Effector memory CD4-positive, alpha-beta T cell (primary cell): Measurements from ENCODE around the gene CBL.

Experiments used
- DNase-seq, 3 donors: peaks; one replicate each; pipeline ENCODE4 v3.0.0-alpha.2; 2020
- H3K27ac ChIP-seq: 2 replicates; pipeline ENCODE4 v1.7.0; 2013; ENCODE audit warnings: mild to moderate bottlenecking, low read length, moderate library complexity; ENCODE audit not compliant: insufficient read depth, poor library complexity, severe bottlenecking
- H3K27me3 ChIP-seq: replicated peaks from 2 replicates; pipeline ENCODE4 v1.7.0; 2013; ENCODE audit warnings: mild to moderate bottlenecking, low read length; ENCODE audit not compliant: insufficient read depth, control insufficient read depth, poor library complexity, severe bottlenecking
- H3K36me3 ChIP-seq: 2 replicates; pipeline ENCODE4 v1.7.0; 2013; ENCODE audit warnings: mild to moderate bottlenecking, low read length, moderate library complexity; ENCODE audit not compliant: control insufficient read depth, insufficient read depth
- H3K4me1 ChIP-seq: 2 replicates; pipeline ENCODE4 v1.7.0; 2013; ENCODE audit warnings: low read length, mild to moderate bottlenecking; ENCODE audit not compliant: control insufficient read depth, insufficient read depth, poor library complexity, severe bottlenecking
- H3K4me3 ChIP-seq: 2 replicates; pipeline ENCODE4 v1.7.0; 2013; ENCODE audit warnings: low read length, low read depth, mild to moderate bottlenecking; ENCODE audit not compliant: insufficient read depth, poor library complexity, severe bottlenecking
- H3K9me3 ChIP-seq: 2 replicates; pipeline ENCODE4 v1.7.0; 2013; ENCODE audit warnings: mild to moderate bottlenecking, low read length, moderate library complexity; ENCODE audit not compliant: control insufficient read depth

CBL gene

DNA sequence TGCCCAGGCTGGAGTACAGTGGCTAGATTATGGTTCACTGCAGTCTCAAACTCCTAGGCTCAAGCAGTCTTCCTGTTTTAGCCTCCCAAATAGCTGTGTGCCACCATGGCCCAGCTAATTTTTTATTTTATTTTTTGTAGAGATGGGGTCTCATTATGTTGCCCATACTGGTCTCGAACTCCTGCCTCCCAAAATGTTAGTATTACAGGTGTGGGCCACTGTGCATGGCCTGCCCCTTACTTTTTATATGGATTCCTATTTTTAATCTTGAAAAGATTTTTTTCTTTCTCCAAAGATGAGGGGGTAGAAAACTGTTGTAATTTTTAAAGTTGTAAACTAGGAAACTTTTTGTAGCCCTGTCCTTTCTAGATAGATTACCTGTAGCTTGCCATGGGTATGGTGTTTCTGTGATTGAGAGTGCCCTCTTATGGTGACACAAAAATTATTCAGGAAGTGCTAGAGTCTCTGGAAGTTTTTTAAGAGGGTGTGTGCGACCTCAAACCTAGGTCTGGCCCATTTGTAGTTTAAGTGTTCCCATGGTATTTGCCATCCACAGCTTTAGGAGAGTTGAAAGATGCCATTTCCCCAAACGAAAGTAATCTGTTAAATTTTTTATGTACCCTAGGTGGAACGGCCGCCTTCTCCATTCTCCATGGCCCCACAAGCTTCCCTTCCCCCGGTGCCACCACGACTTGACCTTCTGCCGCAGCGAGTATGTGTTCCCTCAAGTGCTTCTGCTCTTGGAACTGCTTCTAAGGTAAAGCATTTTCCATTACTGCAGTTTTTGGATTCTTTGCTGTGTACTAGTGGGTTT lies 78.4 kb downstream of the CBL start:
- Histone ChIP-seq H3K36me3 (peaks cover 33% of the 10 kb centered on the region), H3K27ac (no peak overlapping the region), H3K27me3 (no peaks in the 10 kb centered on the region), H3K4me3 (no peak overlapping the region), H3K9me3 (no peaks in the 10 kb centered on the region), H3K4me1 (peaks cover 4% of the 10 kb centered on the region)
- no peak for DNase-seq

DNA sequence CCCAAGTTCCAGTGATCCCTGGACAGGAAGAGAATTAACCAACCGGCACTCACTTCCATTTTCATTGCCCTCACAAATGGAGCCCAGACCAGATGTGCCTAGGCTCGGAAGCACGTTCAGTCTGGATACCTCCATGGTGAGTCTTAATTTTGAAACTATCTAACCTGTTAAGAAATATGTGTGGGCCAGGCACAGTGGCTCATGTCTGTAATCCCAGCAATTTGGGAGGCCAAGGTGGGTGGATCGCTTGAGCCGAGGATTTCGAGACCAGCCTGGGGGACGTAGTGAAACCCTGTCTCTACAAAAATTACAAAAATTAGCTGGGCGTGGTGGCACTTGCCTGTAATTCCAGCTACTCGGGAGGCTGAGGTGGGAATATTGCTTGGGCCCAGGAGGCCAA lies 79.3 kb downstream of the CBL start:
- DNase-seq: no peak
- peaks cover 4% of the 10 kb centered on the region for H3K4me1 ChIP-seq
- H3K36me3 ChIP-seq: peaks cover 29% of the 10 kb centered on the region
- no peaks in the 10 kb centered on the region for H3K9me3 ChIP-seq
- H3K27me3 ChIP-seq: no peaks in the 10 kb centered on the region
- no peak overlapping the region for H3K4me3 ChIP-seq
- H3K27ac ChIP-seq: no peak overlapping the region

DNA sequence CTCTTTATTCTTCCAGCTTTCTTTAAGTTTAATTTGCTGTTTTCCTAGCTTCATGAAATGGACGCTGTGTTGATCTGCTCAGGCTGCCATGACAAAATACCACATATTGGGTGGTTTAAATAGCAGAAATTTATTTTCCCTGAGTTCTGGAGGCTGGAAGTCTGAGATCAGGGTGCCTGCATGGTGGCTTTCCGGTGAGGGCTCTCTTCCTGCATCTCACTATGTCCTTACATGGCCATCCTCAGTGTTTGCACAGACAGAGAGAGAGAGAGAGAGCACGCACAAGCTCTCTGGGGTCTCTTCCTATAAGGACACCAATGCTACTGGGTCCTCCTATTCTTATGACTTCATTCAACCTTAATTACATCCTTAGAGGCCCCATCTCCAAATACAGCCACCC lies 82.1 kb downstream of the CBL start:
- H3K36me3 ChIP-seq: peaks cover 38% of the 10 kb centered on the region
- peaks cover 4% of the 10 kb centered on the region for H3K4me1 ChIP-seq
- no peaks in the 10 kb centered on the region for H3K27me3 ChIP-seq
- DNase-seq: no peak
- no peak overlapping the region for H3K4me3 ChIP-seq
- no peak overlapping the region for H3K27ac ChIP-seq
- H3K9me3 ChIP-seq: no peaks in the 10 kb centered on the region

DNA sequence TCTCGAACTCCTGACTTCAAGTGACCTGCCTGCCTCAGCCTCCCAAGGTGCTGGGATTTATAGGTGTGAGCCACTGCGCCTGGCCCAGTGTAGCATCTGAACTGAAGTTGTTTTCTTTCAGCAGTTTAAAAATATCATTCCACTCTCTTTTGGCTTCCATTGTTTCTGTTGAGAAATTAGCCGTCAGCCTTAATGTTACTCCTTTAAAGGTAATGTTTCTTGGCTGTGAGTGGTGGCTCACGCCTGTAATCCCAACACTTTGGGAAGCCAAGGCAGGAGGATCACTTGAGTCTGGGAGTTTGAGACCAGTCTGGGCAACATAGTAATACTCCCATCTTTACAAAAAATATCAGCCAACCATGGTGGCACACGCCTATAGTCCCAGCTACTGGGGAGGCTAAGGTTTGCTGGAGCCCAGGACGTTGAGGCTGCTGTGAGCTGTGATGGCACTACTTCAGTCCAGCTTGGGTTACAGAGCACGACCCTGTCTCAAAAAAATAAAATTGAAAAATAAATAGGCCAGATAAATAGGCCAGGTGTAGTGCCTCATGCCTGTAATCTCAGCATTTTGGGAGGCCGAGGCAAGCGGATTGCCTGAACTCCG lies 84.9 kb downstream of the CBL start:
- Histone ChIP-seq H3K4me1 (no peaks in the 10 kb centered on the region), H3K9me3 (no peaks in the 10 kb centered on the region), H3K27me3 (no peaks in the 10 kb centered on the region), H3K27ac (no peak overlapping the region), H3K36me3 (peaks cover 29% of the 10 kb centered on the region), H3K4me3 (no peak overlapping the region)
- no peak for DNase-seq

DNA sequence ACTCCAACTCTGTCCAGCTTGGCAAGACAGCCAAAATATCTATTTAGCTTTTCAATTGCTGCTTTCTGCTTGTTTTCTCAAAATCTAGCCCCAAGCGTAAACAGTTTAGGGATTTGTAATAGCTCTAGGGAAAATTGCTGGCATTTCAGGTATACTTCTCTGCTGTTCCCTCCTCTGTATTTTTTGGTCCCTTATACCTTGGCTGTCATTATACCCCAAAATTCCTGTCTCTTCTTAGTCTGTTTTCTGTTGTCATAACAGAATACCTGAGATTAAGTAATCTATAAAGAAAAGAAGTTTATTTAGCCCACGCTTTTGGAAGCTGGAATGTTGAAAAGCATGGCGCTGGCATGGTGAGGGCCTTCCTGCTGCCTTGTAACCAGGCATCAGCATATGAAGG lies 87.3 kb downstream of the CBL start:
- DNase-seq: no peak
- H3K4me1 ChIP-seq: no peaks in the 10 kb centered on the region
- H3K27me3 ChIP-seq: no peaks in the 10 kb centered on the region
- H3K36me3 ChIP-seq: peaks cover 31% of the 10 kb centered on the region
- no peak overlapping the region for H3K27ac ChIP-seq
- no peaks in the 10 kb centered on the region for H3K9me3 ChIP-seq
- no peak overlapping the region for H3K4me3 ChIP-seq

DNA sequence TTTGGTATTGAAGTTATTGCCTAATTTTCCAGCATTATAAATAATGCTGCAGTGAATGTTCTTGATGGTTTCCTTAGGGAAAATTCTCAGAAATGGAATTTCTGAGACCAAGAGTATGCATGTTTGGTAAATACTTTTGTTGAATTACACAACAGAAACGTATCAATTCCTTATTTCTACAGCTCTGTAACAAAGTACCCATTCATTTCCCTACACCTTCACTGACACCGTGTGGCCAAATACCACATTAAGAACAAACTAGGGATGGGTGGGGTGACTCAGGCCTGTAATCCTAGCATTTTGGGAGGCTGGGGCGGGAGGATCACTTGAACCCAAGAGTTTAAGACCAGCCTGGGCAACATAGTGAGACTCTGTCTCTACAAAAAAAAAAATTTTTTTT lies 89.0 kb downstream of the CBL start:
- no peak overlapping the region for H3K4me3 ChIP-seq
- H3K27me3 ChIP-seq: no peaks in the 10 kb centered on the region
- no peak overlapping the region for H3K27ac ChIP-seq
- no peaks in the 10 kb centered on the region for H3K4me1 ChIP-seq
- no peak for DNase-seq
- H3K9me3 ChIP-seq: no peaks in the 10 kb centered on the region
- peaks cover 44% of the 10 kb centered on the region for H3K36me3 ChIP-seq

DNA sequence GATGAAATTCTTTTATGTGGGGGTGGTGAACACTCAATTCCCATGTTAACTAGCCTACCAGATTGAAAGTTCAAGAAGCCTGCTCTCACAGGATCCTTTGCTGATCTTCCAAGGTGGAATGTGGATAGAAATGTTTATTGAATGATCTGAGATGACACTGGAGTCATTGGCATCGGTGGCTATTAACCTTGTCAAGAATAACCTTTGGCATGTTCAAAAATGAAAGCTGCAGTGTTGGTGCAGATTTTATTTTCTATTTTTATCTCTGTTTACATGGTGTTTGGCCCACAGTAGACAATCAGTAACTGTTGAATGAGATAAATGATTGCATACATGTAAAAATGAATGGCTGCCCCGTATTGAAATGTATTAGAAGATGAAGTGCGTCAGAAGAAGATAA lies 91.8 kb downstream of the CBL start:
- peaks cover 62% of the 10 kb centered on the region for H3K36me3 ChIP-seq

DNA sequence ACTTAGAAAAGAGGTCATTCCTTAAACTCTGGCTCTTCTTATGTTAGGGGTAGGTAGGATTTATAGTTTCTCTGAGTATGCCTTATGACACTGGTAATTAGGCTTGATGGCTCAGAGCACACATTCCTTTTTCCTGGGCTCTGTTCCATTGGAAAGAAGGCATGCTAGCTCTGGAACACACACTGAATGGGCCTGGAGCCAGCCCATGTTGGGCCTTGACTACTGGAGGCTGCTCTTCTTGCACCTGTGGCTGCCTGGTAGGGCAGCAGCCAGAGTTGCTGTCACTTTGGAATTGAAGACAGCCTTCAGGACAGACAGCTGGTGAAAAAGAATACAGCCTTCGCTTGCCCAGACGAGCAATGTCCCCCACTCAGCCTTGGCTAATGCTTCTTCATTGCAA lies 92.6 kb downstream of the CBL start:
- no peaks in the 10 kb centered on the region for H3K9me3 ChIP-seq
- no peak for DNase-seq
- H3K27me3 ChIP-seq: no peaks in the 10 kb centered on the region
- no peak overlapping the region for H3K27ac ChIP-seq
- H3K4me3 ChIP-seq: no peak overlapping the region
- peaks cover 70% of the 10 kb centered on the region for H3K36me3 ChIP-seq
- no peaks in the 10 kb centered on the region for H3K4me1 ChIP-seq

More for the DNA sequence above, 91.8 kb downstream of the CBL start:
- Histone ChIP-seq H3K27ac (no peak overlapping the region), H3K4me1 (no peaks in the 10 kb centered on the region), H3K27me3 (no peaks in the 10 kb centered on the region), H3K9me3 (no peaks in the 10 kb centered on the region), H3K4me3 (no peak overlapping the region)
- no peak for DNase-seq

DNA sequence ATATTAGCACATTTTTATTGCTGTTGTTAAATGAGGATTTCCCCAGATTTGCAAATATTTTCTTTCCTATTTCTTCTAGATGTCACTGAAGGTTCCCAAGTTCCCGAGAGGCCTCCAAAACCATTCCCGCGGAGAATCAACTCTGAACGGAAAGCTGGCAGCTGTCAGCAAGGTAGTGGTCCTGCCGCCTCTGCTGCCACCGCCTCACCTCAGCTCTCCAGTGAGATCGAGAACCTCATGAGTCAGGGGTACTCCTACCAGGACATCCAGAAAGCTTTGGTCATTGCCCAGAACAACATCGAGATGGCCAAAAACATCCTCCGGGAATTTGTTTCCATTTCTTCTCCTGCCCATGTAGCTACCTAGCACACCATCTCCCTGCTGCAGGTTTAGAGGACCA lies 93.3 kb downstream of the CBL start:
- Histone ChIP-seq H3K4me3 (no peak overlapping the region), H3K4me1 (no peaks in the 10 kb centered on the region), H3K27me3 (no peaks in the 10 kb centered on the region), H3K36me3 (peaks cover 76% of the 10 kb centered on the region), H3K9me3 (no peaks in the 10 kb centered on the region), H3K27ac (no peak overlapping the region)
- no peak for DNase-seq

DNA sequence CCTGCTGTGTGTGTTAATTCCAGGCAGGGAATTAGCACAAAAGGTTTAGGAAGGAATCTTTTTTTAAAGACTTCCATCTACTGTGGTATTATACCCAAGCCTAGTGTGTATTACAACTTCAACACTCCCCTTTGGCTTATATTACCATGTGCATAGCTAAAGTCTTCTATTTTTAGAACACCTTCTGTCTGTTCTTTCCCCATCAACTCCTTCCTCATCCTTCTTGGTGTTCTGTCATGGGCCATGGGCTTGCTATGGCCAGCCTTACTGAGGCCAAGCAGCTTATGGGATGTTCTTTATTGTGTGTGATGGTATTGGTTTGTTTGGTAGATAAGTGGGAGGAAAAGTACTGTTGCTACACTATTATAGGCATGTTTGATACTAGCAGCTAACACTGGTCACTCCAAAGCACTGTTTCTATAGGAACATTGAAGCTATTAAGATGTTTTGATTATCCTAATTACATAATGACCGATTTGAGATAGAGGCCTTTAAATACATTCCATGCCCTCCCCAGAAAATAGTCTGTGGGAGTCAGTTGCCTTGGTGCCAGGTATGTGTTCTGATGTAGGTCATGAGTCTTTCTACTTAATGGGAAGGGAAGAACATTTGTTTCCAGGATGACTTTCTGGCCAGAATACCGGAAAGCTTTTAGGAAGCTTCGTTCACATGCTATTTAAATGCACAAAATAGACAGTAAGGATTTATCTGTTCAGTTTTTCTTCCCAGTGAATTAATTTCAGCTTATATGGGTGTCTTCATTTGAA lies 94.2 kb downstream of the CBL start:
- H3K4me1 ChIP-seq: no peaks in the 10 kb centered on the region
- H3K36me3 ChIP-seq: peaks cover 77% of the 10 kb centered on the region
- no peaks in the 10 kb centered on the region for H3K27me3 ChIP-seq
- no peaks in the 10 kb centered on the region for H3K9me3 ChIP-seq
- H3K4me3 ChIP-seq: no peak overlapping the region
- no peak overlapping the region for H3K27ac ChIP-seq
- DNase-seq: no peak
